K562 (cell line): ENCODE data around the gene ZBTB46. TPM values are rescaled to one million over a fixed set of nuclear protein-coding genes. Genes with fewer than 3 reads are reported as not detected.

Experiments
- ARID4B ChIP-seq: sonication (generic); formaldehyde crosslinking; IDR thresholded peaks from 2 replicates; pipeline ENCODE4 v1.8.0; 2022; ENCODE audit warnings: mild to moderate bottlenecking, missing genetic modification reagents
- ATF3 ChIP-seq, 2 experiments: fragments of 450-650 bp in 1 of 2; sonication (generic) in 1 of 2; formaldehyde crosslinking in 1 of 2; IDR thresholded peaks in 1 of 2; conservative IDR thresholded peaks in 1 of 2; 2 replicates each; pipeline versions ENCODE4 v1.6.1 to v1.8.1; 2016 to 2023; ENCODE audit warnings: mild to moderate bottlenecking in 2 of 2, moderate library complexity in 2 of 2, inconsistent platforms in 1 of 2, missing genetic modification reagents in 1 of 2
- CEBPB ChIP-seq: fragments of 450-650 bp; IDR thresholded peaks from 2 replicates; pipeline ENCODE4 v1.6.1; 2016; ENCODE audit warnings: missing genetic modification characterization, missing compliant biosample characterization
- CREM ChIP-seq: IDR thresholded peaks from 2 replicates; pipeline ENCODE4 v1.6.1; 2014; ENCODE audit warnings: antibody characterized with exemption, low read depth
- CTBP1 ChIP-seq: fragments of 450-650 bp; IDR thresholded peaks from 2 replicates; pipeline ENCODE4 v1.6.1; 2016; ENCODE audit warnings: borderline replicate concordance
- DACH1 ChIP-seq: fragments of 450-650 bp; IDR thresholded peaks from 2 replicates; pipeline ENCODE4 v1.6.1; 2018; ENCODE audit not compliant: partially characterized antibody
- HCFC1 ChIP-seq: IDR thresholded peaks from 2 replicates; pipeline ENCODE4 v1.6.1; 2012; ENCODE audit warnings: low read depth, low read length, improper control_type of control experiment
- HNRNPL ChIP-seq: fragments of 200-400 bp; formaldehyde crosslinking; IDR thresholded peaks from 2 replicates; pipeline ENCODE4 v1.6.1; 2017; ENCODE audit warnings: low read depth, mild to moderate bottlenecking, low read length
- ZBTB1 ChIP-seq: sonication (generic); formaldehyde crosslinking; IDR thresholded peaks from 2 replicates; pipeline ENCODE4 v1.8.1; 2023; ENCODE audit warnings: missing genetic modification reagents, low read depth, mild to moderate bottlenecking, borderline replicate concordance
- ZBTB7A ChIP-seq: IDR thresholded peaks from 2 replicates; pipeline ENCODE4 v1.6.1; 2011; ENCODE audit warnings: low read depth, mild to moderate bottlenecking, low read length, moderate library complexity, borderline replicate concordance; ENCODE audit not compliant: control insufficient read depth
- ZFP36 ChIP-seq: fragments of 150-350 bp; IDR thresholded peaks from 2 replicates; pipeline ENCODE4 v1.6.1; 2018; ENCODE audit warnings: low read length, low read depth; ENCODE audit not compliant: partially characterized antibody
- ZNF263 ChIP-seq: sonication (generic); formaldehyde crosslinking; IDR thresholded peaks from 2 replicates; pipeline ENCODE4 v1.8.0; 2022; ENCODE audit warnings: mild to moderate bottlenecking, missing genetic modification reagents, borderline replicate concordance
- polyA plus RNA-seq, 8 experiments: library from polyadenylated mRNA; depleted of rRNA in 4 of 8; stranded (reverse) in 5 of 8; unstranded in 3 of 8; fragments of >200 nt; fragmentation: Nextera tagmentation in 2 of 8; fragmentation: Illumina TruSeq in 1 of 8; extraction: Ambion mirVana in 2 of 8; extraction: Trizol in 1 of 8; gene quantifications; 2 replicates each; pipeline versions ENCODE4 v1.2.1 to v1.2.3, GENCODE V29; 2011 to 2014; ENCODE audit warnings: inconsistent platforms in 1 of 8, missing spikeins in 1 of 8
- total RNA-seq, 7 experiments: library from RNA; depleted of rRNA in 6 of 7; stranded (reverse); fragments of >200 nt in 6 of 7; fragmentation: Illumina TruSeq in 2 of 7; extraction: Trizol in 2 of 7; gene quantifications; 2 replicates each; pipeline versions ENCODE4 v1.2.1 to v1.2.3, GENCODE V29; 2011 to 2021; ENCODE audit warnings: low replicate concordance in 1 of 7
- TF ChIP-seq, protein P1 (sequence below): fragments of 200-800 bp; sonication (Bioruptor generic); IDR thresholded peaks from 2 replicates; pipeline ENCODE4 v1.6.1; 2017; ENCODE audit warnings: missing genetic modification characterization, missing compliant biosample characterization
- TF ChIP-seq, protein P2 (sequence below): sonication (generic); formaldehyde crosslinking; IDR thresholded peaks from 2 replicates; pipeline ENCODE4 v1.8.1; 2023; ENCODE audit warnings: mild to moderate bottlenecking, missing genetic modification reagents
- TF ChIP-seq, protein P3 (sequence below): sonication (generic); formaldehyde crosslinking; IDR thresholded peaks from 2 replicates; pipeline ENCODE4 v1.8.0; 2022; ENCODE audit warnings: missing genetic modification reagents, mild to moderate bottlenecking, moderate library complexity, borderline replicate concordance

The ZBTB46 gene
- total and polyA plus RNA-seq, 9 of the 15 experiments (the other 6 are each of a cell fraction or from before 2014, with no cell fraction given), result 0.29 to 4.1 (median 1.1) TPM

- 0 out of 2 replicates have a peak, but pooled peaks have one; percentile 15 for TF ChIP-seq ARID4B (CRISPR knock-in tag)
- TF ChIP-seq ZBTB1 (CRISPR knock-in tag), result no peak
- 0 out of 2 replicates have a peak, but pooled peaks have one; percentile 19 for TF ChIP-seq HNRNPL
- peak; percentile 19; the same call in 1 of the 2 replicates for TF ChIP-seq ZBTB7A
- TF ChIP-seq, protein P1, sequence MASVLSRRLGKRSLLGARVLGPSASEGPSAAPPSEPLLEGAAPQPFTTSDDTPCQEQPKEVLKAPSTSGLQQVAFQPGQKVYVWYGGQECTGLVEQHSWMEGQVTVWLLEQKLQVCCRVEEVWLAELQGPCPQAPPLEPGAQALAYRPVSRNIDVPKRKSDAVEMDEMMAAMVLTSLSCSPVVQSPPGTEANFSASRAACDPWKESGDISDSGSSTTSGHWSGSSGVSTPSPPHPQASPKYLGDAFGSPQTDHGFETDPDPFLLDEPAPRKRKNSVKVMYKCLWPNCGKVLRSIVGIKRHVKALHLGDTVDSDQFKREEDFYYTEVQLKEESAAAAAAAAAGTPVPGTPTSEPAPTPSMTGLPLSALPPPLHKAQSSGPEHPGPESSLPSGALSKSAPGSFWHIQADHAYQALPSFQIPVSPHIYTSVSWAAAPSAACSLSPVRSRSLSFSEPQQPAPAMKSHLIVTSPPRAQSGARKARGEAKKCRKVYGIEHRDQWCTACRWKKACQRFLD, result no peak
- peak; percentile 33; the same call in 1 of the 2 replicates for TF ChIP-seq CREM
- TF ChIP-seq HCFC1, result no peak
- no peak for TF ChIP-seq CTBP1
- TF ChIP-seq, protein P2, sequence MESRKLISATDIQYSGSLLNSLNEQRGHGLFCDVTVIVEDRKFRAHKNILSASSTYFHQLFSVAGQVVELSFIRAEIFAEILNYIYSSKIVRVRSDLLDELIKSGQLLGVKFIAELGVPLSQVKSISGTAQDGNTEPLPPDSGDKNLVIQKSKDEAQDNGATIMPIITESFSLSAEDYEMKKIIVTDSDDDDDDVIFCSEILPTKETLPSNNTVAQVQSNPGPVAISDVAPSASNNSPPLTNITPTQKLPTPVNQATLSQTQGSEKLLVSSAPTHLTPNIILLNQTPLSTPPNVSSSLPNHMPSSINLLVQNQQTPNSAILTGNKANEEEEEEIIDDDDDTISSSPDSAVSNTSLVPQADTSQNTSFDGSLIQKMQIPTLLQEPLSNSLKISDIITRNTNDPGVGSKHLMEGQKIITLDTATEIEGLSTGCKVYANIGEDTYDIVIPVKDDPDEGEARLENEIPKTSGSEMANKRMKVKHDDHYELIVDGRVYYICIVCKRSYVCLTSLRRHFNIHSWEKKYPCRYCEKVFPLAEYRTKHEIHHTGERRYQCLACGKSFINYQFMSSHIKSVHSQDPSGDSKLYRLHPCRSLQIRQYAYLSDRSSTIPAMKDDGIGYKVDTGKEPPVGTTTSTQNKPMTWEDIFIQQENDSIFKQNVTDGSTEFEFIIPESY (CRISPR knock-in tag), result peak; percentile 97
- TF ChIP-seq ZFP36, result no peak
- peak; percentile 53 for TF ChIP-seq DACH1
- TF ChIP-seq, protein P3, sequence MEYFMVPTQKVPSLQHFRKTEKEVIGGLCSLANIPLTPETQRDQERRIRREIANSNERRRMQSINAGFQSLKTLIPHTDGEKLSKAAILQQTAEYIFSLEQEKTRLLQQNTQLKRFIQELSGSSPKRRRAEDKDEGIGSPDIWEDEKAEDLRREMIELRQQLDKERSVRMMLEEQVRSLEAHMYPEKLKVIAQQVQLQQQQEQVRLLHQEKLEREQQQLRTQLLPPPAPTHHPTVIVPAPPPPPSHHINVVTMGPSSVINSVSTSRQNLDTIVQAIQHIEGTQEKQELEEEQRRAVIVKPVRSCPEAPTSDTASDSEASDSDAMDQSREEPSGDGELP (CRISPR knock-in tag), result peak; percentile 95
- TF ChIP-seq ZNF263, result 0 out of 2 replicates have a peak, but pooled peaks have one; percentile 48
- no peak for TF ChIP-seq CEBPB
- 0 out of 2 replicates have a peak, but pooled peaks have one; percentile 14 for TF ChIP-seq ATF3 (IDR thresholded peaks at IDR 0.05)
- TF ChIP-seq ATF3 (CRISPR knock-in tag; conservative IDR thresholded peaks at IDR 0.05), result no peak
Observed at GRCh38 chr20:63738687-63739129, 92.4 kb downstream of the ZBTB46 start (continued).
